Measurements from ENCODE around the gene GRK2. TPM values are rescaled to one million over a fixed set of nuclear protein-coding genes. Genes with fewer than 3 reads are reported as not detected.
"Not testable (repeated sequence)": the region's sequence is repeated elsewhere in the genome, so short reads cannot be mapped to it uniquely, and the experiment has no call there.

GRK2 gene
- 100 to 1,000 TPM in 2 of 3 donors, 10 to 100 TPM in 1; 86.8 to 114 (median 106) TPM for total RNA-seq
- long read RNA-seq, donor 1, transcript GRK2-201 (21 exons, 3,466 nt): major isoform, 174 of 262 reads
- long read RNA-seq, donor 1, partial matches to known transcripts: 19 of 262 reads
- long read RNA-seq, donor 1, other reads (novel, unspliced or antisense): 68 of 262 reads
- long read RNA-seq, donor 2, partial matches to known transcripts: 2 of 7 reads
- long read RNA-seq, donor 2, other reads (novel, unspliced or antisense): 5 of 7 reads

- peaks cover 60% of the 10 kb centered on the region for H3K4me1 ChIP-seq (ENCODE audit: low read depth)
- ATAC-seq (peak; percentile 12), DNase-seq (peak in 2 of 3 donors; percentile 71 to 73)
- no peaks in the 10 kb centered on the region for H3K9me3 ChIP-seq
- H3K36me3 ChIP-seq (ENCODE audit: low read depth): no peaks in the 10 kb centered on the region
- TF ChIP-seq CTCF (IDR thresholded peaks at IDR 0.05): no peak
- H3K4me3 ChIP-seq: peak within 1 kb of the TSS; percentile 98
- intact Hi-C loops (cut with DNase I, micrococcal nuclease): loop anchor here in 1 of 2 donors (5.0 kb wide), 1 partner anchor 51 kb away; no protein-coding TSS in a partner anchor
Measured at GRCh38 chr11:67266449-67267187, at the start of gene GRK2. TSS of gene GRK2 (plus strand) at chr11:67266473. CDS start at chr11:67266700, 227 bp downstream.

- Histone ChIP-seq H3K4me3 (no peak overlapping the region), H3K9me3 (no peaks in the 10 kb centered on the region), H3K36me3 (ENCODE audit: low read depth) (peaks cover 12% of the 10 kb centered on the region), H3K4me1 (ENCODE audit: low read depth) (no peaks in the 10 kb centered on the region)
- intact Hi-C loops (cut with DNase I, micrococcal nuclease): no loop called here
- no peak for ATAC-seq
- DNase-seq: no peak
- no peak for TF ChIP-seq CTCF (IDR thresholded peaks at IDR 0.05)
Measured at GRCh38 chr11:67227726-67228125, 38.5 kb upstream of the GRK2 start.

DNA sequence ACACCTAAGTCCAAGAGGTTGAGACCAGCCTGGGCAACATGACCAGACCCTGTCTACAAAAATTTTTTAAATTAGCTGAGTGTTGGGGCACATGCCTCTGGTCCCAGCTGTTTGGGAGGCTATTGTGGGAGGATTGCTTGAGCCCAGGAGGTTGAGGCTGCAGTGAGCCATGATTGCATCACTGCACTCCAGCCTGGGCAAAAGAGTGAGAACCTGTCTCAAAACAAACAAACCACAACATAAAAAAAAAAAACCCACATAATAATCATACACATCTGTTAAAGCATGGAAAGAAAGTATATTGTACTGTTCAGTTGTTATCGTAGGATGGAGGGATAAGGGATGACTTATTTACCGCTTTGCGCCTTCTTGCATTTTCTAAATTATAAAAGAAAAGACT lies 35.9 kb upstream of the GRK2 start:
- no peak for DNase-seq
- Histone ChIP-seq H3K36me3 (ENCODE audit: low read depth) (peaks cover 12% of the 10 kb centered on the region), H3K4me1 (ENCODE audit: low read depth) (no peaks in the 10 kb centered on the region), H3K9me3 (no peaks in the 10 kb centered on the region), H3K4me3 (no peak overlapping the region)
- no peak for ATAC-seq
- TF ChIP-seq CTCF (IDR thresholded peaks at IDR 0.05): no peak
- intact Hi-C loops (cut with DNase I, micrococcal nuclease): no loop called here

GRCh38 chr11:67230886-67231285 lies 35.4 kb upstream of the GRK2 start:
- Histone ChIP-seq H3K4me1 (ENCODE audit: low read depth) (no peaks in the 10 kb centered on the region), H3K4me3 (no peak overlapping the region), H3K36me3 (ENCODE audit: low read depth) (peaks cover 12% of the 10 kb centered on the region), H3K9me3 (no peaks in the 10 kb centered on the region)
- ATAC-seq: no peak
- DNase-seq: no peak
- intact Hi-C loops (cut with DNase I, micrococcal nuclease): no loop called here
- TF ChIP-seq CTCF (IDR thresholded peaks at IDR 0.05): no peak

- Histone ChIP-seq H3K9me3 (no peaks in the 10 kb centered on the region), H3K4me3 (no peak overlapping the region), H3K4me1 (ENCODE audit: low read depth) (peaks cover 9% of the 10 kb centered on the region), H3K36me3 (ENCODE audit: low read depth) (peaks cover 12% of the 10 kb centered on the region)
- ATAC-seq (no peak), DNase-seq (no peak)
- intact Hi-C loops (cut with DNase I, micrococcal nuclease): no loop called here
- no peak for TF ChIP-seq CTCF (IDR thresholded peaks at IDR 0.05)
Measured at GRCh38 chr11:67233584-67234190, 32.6 kb upstream of the GRK2 start.

GRCh38 chr11:67234571-67234970 lies 31.7 kb upstream of the GRK2 start:
- H3K9me3 ChIP-seq; DNase-seq; ATAC-seq; intact Hi-C loops (cut with DNase I, micrococcal nuclease); H3K4me3 ChIP-seq; H3K36me3 ChIP-seq (ENCODE audit: low read depth): not testable (repeated sequence)
- H3K4me1 ChIP-seq (ENCODE audit: low read depth): peaks cover 18% of the 10 kb centered on the region

All from mucosa of descending colon (tissue), 3 donors.